GM20000 (cell line): ENCODE measurements around the gene TMEM213.

Source experiments
- DNase-seq: peaks from one replicate; pipeline ENCODE4 v3.0.0; 2012; ENCODE audit warnings: low spot score
- TF ChIP-seq, protein P1 (sequence below): IDR thresholded peaks from 2 replicates; pipeline ENCODE4 v1.5.1; 2012; ENCODE audit warnings: mild to moderate bottlenecking, control low read depth; ENCODE audit errors: extremely low read depth, missing control alignments

The TMEM213 gene

GRCh38 chr7:138829335-138829734 lies 31.5 kb downstream of the TMEM213 start:
- TF ChIP-seq, protein P1, sequence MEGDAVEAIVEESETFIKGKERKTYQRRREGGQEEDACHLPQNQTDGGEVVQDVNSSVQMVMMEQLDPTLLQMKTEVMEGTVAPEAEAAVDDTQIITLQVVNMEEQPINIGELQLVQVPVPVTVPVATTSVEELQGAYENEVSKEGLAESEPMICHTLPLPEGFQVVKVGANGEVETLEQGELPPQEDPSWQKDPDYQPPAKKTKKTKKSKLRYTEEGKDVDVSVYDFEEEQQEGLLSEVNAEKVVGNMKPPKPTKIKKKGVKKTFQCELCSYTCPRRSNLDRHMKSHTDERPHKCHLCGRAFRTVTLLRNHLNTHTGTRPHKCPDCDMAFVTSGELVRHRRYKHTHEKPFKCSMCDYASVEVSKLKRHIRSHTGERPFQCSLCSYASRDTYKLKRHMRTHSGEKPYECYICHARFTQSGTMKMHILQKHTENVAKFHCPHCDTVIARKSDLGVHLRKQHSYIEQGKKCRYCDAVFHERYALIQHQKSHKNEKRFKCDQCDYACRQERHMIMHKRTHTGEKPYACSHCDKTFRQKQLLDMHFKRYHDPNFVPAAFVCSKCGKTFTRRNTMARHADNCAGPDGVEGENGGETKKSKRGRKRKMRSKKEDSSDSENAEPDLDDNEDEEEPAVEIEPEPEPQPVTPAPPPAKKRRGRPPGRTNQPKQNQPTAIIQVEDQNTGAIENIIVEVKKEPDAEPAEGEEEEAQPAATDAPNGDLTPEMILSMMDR: no peak
- no peak for DNase-seq

GRCh38 chr7:138832966-138833365 lies 35.2 kb downstream of the TMEM213 start:
- DNase-seq: no peak
- TF ChIP-seq, protein P1: no peak

- no peak for DNase-seq
- TF ChIP-seq, protein P1: no peak
These were observed 35.8 kb downstream of the TMEM213 start for GRCh38 chr7:138833596-138833995.

DNA sequence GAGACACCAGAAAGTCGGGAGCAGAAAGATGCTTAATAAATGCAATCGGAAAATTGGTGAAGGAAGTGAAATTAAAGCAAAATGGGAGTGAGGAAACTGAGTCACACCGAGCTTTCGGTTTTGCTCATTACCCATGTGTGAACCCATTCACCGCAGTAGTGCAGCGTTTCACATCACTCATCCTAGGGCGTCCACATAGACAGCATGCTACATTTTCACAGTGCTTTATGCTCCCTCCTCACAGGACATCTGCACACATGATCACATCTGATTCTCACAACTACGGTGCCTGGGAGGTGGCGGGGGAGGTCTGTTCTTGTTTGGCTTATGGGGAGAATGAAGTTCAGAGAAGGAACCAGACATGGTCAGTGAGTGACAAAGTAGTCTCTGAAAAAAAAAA lies 36.8 kb downstream of the TMEM213 start:
- TF ChIP-seq, protein P1: no peak
- no peak for DNase-seq

DNA sequence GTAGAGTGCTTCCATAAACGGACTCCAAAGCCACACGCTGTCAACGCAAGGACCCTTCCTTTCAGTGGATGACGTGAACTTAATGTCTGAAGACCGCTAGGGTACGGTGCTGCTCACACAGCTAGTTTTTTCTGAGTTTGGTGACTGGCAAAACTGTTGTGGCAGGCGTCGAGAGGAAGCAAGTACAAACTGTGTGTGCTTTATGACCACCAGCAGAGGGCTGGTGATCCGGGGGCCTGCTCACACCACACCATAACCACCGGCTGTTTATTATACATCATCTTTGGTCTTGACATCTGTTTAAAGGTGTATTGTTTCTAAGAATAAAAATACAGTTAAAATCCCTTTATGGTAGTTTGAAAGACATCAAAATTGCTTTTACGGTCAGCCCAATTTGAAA lies 37.3 kb downstream of the TMEM213 start:
- TF ChIP-seq, protein P1: no peak
- no peak for DNase-seq

- no peak for DNase-seq
- TF ChIP-seq, protein P1: no peak
These were observed 39.8 kb downstream of the TMEM213 start for GRCh38 chr7:138837627-138838026.

DNA sequence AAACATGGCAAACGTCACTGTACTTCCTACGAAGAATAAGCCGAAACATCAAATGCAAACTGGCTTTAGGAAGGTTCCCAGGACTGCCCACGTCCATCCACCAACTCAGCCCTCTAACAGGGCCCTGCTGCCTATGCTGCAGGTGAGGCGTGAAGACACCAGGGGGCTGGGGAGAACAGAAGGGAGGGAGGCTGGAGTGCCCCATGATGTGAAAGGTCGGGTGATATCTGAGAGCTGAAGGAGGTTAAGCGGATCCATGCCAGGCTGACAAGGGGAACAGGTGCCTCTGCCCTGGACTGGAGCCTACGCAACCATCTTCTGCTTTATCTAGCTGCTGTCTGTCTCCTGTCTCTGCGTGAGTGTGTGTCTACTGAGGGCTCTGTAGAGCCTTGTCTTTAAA lies 40.4 kb downstream of the TMEM213 start:
- TF ChIP-seq, protein P1: no peak

More for the DNA sequence above, 40.4 kb downstream of the TMEM213 start:
- no peak for DNase-seq
